ENCODE measurements around the gene C16orf96. TPM values are rescaled to one million over a fixed set of nuclear protein-coding genes. Genes with fewer than 3 reads are reported as not detected.

Gene C16orf96
- total RNA-seq, 4 donors from 2014 or later, result 0.26 to 0.35 (median 0.30) TPM; not detected in 1

DNA sequence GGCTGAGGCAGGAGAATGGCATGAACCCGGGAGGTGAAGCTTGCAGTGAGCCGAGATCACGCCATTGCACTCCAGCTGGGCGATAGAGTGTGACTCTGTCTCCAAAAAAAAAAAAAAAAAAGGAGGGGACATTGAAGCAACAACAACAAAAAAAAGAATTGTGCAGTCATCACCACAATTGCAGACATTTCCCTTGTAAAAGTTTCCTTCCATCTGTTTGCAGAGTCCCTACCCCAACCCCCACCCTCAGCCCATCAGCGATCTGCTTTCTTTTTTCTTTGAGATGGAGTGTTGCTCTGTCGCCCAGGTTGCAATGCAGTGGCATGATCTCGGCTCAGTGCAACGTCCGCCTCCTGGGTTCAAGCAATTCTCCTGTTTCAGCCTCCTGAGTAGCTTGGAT lies 72.1 kb downstream of the C16orf96 start:
- H3K27me3 ChIP-seq, result no peaks in the 10 kb centered on the region
- no peak overlapping the region for H3K4me3 ChIP-seq
- H3K36me3 ChIP-seq, result no peaks in the 10 kb centered on the region
- TF ChIP-seq, protein P1, sequence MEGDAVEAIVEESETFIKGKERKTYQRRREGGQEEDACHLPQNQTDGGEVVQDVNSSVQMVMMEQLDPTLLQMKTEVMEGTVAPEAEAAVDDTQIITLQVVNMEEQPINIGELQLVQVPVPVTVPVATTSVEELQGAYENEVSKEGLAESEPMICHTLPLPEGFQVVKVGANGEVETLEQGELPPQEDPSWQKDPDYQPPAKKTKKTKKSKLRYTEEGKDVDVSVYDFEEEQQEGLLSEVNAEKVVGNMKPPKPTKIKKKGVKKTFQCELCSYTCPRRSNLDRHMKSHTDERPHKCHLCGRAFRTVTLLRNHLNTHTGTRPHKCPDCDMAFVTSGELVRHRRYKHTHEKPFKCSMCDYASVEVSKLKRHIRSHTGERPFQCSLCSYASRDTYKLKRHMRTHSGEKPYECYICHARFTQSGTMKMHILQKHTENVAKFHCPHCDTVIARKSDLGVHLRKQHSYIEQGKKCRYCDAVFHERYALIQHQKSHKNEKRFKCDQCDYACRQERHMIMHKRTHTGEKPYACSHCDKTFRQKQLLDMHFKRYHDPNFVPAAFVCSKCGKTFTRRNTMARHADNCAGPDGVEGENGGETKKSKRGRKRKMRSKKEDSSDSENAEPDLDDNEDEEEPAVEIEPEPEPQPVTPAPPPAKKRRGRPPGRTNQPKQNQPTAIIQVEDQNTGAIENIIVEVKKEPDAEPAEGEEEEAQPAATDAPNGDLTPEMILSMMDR (IDR thresholded peaks at IDR 0.05), result no peak
- TF ChIP-seq POLR2A (IDR thresholded peaks at IDR 0.05), result no peak
- no peak for DNase-seq
- intact Hi-C loops (cut with DNase I; ENCODE audit: low total_unique reads), result no loop called here
- H3K9me3 ChIP-seq, result peaks cover 0 to 4% of the 10 kb centered on the region in 2 donors
- H3K27ac ChIP-seq, result no peak overlapping the region
- no peaks in the 10 kb centered on the region for H3K4me1 ChIP-seq

DNA sequence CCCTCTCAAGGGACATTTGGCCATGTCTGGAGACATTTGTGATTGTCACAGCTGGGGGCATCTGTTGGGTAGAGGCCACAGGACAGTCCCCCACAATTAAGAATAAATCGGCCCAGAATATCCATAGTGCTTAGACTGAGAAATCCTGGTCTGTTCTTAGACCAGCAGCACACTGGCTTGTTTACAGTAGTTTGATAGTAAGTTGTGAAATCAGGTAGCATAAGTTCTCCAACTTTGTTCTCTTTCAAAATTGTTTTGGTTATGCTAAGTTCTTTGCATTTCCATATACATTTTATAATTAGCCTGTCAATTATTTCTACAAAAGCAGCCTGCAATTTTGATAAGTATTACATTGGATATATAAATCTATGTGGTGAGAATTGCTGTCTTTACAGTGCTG lies 75.3 kb downstream of the C16orf96 start:
- H3K27ac ChIP-seq, result no peak overlapping the region
- DNase-seq, result no peak
- intact Hi-C loops (cut with DNase I; ENCODE audit: low total_unique reads), result no loop called here
- no peak overlapping the region for H3K4me3 ChIP-seq
- H3K9me3 ChIP-seq, result peaks cover 0 to 4% of the 10 kb centered on the region in 2 donors
- no peaks in the 10 kb centered on the region for H3K36me3 ChIP-seq
- H3K27me3 ChIP-seq, result no peaks in the 10 kb centered on the region
- TF ChIP-seq POLR2A (IDR thresholded peaks at IDR 0.05), result no peak
- TF ChIP-seq, protein P1 (IDR thresholded peaks at IDR 0.05), result no peak
- no peaks in the 10 kb centered on the region for H3K4me1 ChIP-seq

DNA sequence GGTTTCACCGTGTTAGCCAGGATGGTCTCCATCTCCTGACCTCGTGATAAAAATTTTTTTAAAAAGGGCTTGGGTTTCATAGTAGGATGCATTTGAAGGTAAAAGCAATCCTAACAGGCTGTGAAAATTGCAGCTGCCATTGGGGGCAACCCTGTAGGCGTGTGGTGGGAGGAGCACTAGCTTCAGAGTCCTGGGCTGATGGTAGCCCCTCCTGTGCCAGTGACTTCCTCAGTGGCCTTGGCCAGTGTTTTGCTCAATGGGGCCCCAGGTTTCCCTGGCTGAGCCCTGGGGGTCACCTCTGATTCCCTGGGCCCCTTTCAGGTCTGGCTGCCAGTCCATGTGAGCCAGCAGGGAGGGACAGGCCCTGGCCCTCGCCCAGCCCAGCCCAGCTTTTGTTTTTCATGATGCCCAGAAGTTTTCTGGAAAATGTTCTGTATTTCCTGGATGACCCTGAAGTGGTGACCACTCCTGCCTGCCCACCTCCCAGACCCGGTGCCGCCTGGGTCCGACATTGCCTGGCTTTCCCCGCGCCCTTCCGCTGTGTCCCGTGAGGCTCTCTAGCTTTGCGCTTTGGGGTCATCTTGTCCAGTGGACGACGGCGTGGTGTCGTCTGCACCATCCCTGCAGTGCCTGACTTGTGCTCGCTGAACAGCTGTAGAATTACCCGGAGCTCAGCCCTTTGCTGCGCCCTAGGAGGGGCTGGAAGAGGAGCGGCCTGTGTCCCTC lies 77.9 kb downstream of the C16orf96 start:
- Histone ChIP-seq H3K36me3 (no peaks in the 10 kb centered on the region), H3K27ac (no peak overlapping the region), H3K9me3 (peaks cover 0 to 4% of the 10 kb centered on the region in 2 donors), H3K27me3 (no peaks in the 10 kb centered on the region), H3K4me3 (no peak overlapping the region), H3K4me1 (no peaks in the 10 kb centered on the region)
- DNase-seq, result no peak
- intact Hi-C loops (cut with DNase I; ENCODE audit: low total_unique reads), result no loop called here
- TF ChIP-seq, protein P1 (IDR thresholded peaks at IDR 0.05), result no peak
- TF ChIP-seq POLR2A (IDR thresholded peaks at IDR 0.05), result no peak

DNA sequence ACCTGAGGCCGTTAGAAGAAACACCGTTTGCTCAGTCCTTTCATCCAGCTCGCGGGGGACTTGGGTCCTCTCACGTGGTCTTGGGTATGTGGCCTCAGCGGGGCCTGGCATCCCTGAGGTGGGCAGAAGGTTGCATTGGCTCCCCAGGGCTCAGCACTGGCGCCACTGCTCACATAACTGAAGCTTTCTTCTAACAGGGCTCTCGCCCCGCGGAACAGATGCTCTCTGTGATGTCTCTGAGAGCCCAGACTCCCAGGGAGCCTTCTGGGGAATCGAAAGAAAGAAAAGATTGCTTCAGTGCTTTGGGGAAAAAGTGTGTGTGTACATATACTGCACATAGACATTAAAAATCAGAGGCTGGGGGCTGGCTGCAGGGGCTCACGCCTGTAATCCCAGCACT lies 78.6 kb downstream of the C16orf96 start:
- Histone ChIP-seq H3K36me3 (no peaks in the 10 kb centered on the region), H3K4me3 (no peak overlapping the region), H3K27ac (no peak overlapping the region), H3K4me1 (no peaks in the 10 kb centered on the region), H3K9me3 (peaks cover 0 to 4% of the 10 kb centered on the region in 2 donors), H3K27me3 (no peaks in the 10 kb centered on the region)
- intact Hi-C loops (cut with DNase I; ENCODE audit: low total_unique reads), result no loop called here
- DNase-seq, result no peak
- TF ChIP-seq, protein P1 (IDR thresholded peaks at IDR 0.05), result no peak
- no peak for TF ChIP-seq POLR2A (IDR thresholded peaks at IDR 0.05)

DNA sequence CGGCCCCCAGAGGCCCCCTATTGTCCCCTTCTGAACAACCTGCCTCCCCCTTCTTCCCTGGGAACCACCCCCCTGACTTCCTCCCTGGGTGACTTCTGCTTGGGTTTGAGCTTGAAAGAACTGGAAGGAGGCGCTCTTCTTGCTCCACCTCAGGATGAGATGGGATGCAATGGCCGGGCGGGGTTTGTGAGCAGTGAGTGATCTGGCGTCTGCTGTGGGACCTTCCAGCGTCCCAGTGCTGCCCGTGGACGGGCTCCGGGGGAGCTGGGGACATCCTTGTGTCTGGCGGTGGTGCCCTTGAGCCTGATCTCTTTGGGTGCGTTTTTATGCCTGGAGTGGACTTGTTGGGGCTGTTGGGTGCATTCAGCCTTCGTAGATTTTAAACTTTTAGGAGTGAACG lies 80.1 kb downstream of the C16orf96 start:
- Histone ChIP-seq H3K4me3 (no peak overlapping the region), H3K36me3 (no peaks in the 10 kb centered on the region), H3K27me3 (no peaks in the 10 kb centered on the region), H3K27ac (no peak overlapping the region), H3K4me1 (no peaks in the 10 kb centered on the region), H3K9me3 (peaks cover 0 to 3% of the 10 kb centered on the region in 2 donors)
- intact Hi-C loops (cut with DNase I; ENCODE audit: low total_unique reads), result no loop called here
- no peak for TF ChIP-seq POLR2A (IDR thresholded peaks at IDR 0.05)
- TF ChIP-seq, protein P1 (IDR thresholded peaks at IDR 0.05), result no peak
- no peak for DNase-seq
